ENCODE results near the gene PDSS2. TPM values are rescaled to one million over a fixed set of nuclear protein-coding genes. Genes with fewer than 3 reads are reported as not detected.
A peak's percentile ranks its signal among the peaks of the same experiment; 100 is the strongest.

PDSS2 gene
- total and polyA plus RNA-seq, 9 of the 15 experiments (the other 6 are each of a cell fraction or from before 2014, with no cell fraction given): 5.8 to 21.1 (median 12.0) TPM

GRCh38 chr6:107114213-107114925 is 345.0 kb downstream of the PDSS2 start (continued):
- TF ChIP-seq NONO (IDR thresholded peaks at IDR 0.05; ENCODE audit: low read depth in 2 of 2, low read length in 1 of 2): peak; percentile 34 to 85; a peak in 3 of 4 replicates
- TF ChIP-seq, protein P1, sequence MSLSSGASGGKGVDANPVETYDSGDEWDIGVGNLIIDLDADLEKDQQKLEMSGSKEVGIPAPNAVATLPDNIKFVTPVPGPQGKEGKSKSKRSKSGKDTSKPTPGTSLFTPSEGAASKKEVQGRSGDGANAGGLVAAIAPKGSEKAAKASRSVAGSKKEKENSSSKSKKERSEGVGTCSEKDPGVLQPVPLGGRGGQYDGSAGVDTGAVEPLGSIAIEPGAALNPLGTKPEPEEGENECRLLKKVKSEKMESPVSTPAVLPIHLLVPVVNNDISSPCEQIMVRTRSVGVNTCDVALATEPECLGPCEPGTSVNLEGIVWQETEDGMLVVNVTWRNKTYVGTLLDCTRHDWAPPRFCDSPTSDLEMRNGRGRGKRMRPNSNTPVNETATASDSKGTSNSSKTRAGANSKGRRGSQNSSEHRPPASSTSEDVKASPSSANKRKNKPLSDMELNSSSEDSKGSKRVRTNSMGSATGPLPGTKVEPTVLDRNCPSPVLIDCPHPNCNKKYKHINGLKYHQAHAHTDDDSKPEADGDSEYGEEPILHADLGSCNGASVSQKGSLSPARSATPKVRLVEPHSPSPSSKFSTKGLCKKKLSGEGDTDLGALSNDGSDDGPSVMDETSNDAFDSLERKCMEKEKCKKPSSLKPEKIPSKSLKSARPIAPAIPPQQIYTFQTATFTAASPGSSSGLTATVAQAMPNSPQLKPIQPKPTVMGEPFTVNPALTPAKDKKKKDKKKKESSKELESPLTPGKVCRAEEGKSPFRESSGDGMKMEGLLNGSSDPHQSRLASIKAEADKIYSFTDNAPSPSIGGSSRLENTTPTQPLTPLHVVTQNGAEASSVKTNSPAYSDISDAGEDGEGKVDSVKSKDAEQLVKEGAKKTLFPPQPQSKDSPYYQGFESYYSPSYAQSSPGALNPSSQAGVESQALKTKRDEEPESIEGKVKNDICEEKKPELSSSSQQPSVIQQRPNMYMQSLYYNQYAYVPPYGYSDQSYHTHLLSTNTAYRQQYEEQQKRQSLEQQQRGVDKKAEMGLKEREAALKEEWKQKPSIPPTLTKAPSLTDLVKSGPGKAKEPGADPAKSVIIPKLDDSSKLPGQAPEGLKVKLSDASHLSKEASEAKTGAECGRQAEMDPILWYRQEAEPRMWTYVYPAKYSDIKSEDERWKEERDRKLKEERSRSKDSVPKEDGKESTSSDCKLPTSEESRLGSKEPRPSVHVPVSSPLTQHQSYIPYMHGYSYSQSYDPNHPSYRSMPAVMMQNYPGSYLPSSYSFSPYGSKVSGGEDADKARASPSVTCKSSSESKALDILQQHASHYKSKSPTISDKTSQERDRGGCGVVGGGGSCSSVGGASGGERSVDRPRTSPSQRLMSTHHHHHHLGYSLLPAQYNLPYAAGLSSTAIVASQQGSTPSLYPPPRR (CRISPR knock-in tag; IDR thresholded peaks at IDR 0.05; ENCODE audit: borderline replicate concordance): no peak
- TF ChIP-seq ZNF140 (CRISPR knock-in tag; IDR thresholded peaks at IDR 0.05): no peak
- no peak for TF ChIP-seq SRSF7 (optimal IDR thresholded peaks at IDR 0.05; ENCODE audit: low read depth, low read length)
- TF ChIP-seq FOXK2 (conservative IDR thresholded peaks at IDR 0.05 in 1 of 2, IDR thresholded peaks at IDR 0.05 in 1 of 2; ENCODE audit: low read depth in 2 of 2): no peak
- TF ChIP-seq SMARCA4 (IDR thresholded peaks at IDR 0.05): no peak
- no peak for TF ChIP-seq ZSCAN32 (CRISPR knock-in tag; IDR thresholded peaks at IDR 0.05)
- no peak for TF ChIP-seq BRD4 (IDR thresholded peaks at IDR 0.05)
- TF ChIP-seq TOE1 (IDR thresholded peaks at IDR 0.05; ENCODE audit: borderline replicate concordance): no peak
- TF ChIP-seq TOE1 (CRISPR knock-in tag; IDR thresholded peaks at IDR 0.05; ENCODE audit: borderline replicate concordance, low read depth): no peak
- no peak for TF ChIP-seq ZBED1 (IDR thresholded peaks at IDR 0.05)
- TF ChIP-seq KHSRP (IDR thresholded peaks at IDR 0.05): no peak
- TF ChIP-seq POLR3A (IDR thresholded peaks at IDR 0.05; ENCODE audit: borderline replicate concordance, extremely low read depth, insufficient read depth, insufficient read length): no peak
- TF ChIP-seq TBP (optimal IDR thresholded peaks at IDR 0.05; ENCODE audit: low read depth, low read length): peak; percentile 72
- no peak for TF ChIP-seq HMG20B (CRISPR knock-in tag; IDR thresholded peaks at IDR 0.05)
- TF ChIP-seq NFIC (IDR thresholded peaks at IDR 0.05): no peak
- TF ChIP-seq NRF1 (conservative IDR thresholded peaks at IDR 0.05 in 1 of 2, IDR thresholded peaks at IDR 0.05 in 1 of 2): peak; percentile 48 to 50; a peak in 2 of 4 replicates
- TF ChIP-seq CXXC5 (CRISPR knock-in tag; IDR thresholded peaks at IDR 0.05): peak; percentile 89
- no peak for TF ChIP-seq ZNF316 (IDR thresholded peaks at IDR 0.05)
- TF ChIP-seq ZNF174 (CRISPR knock-in tag; IDR thresholded peaks at IDR 0.05): no peak
- no peak for TF ChIP-seq FOXJ3 (CRISPR knock-in tag; IDR thresholded peaks at IDR 0.05)
- TF ChIP-seq ESRRA (IDR thresholded peaks at IDR 0.05; ENCODE audit: borderline replicate concordance, low read depth): no peak; the same call in 1 of the 2 replicates
- no peak for TF ChIP-seq ZNF644 (tag; IDR thresholded peaks at IDR 0.05; ENCODE audit: low read depth)
- TF ChIP-seq SPI1 (IDR thresholded peaks at IDR 0.05; ENCODE audit: borderline replicate concordance, low read depth, low read length): no peak
- no peak for TF ChIP-seq ZNF780A (CRISPR knock-in tag; IDR thresholded peaks at IDR 0.05)
- 0 out of 2 replicates have a peak, but pooled peaks have one; percentile 27 for TF ChIP-seq GATAD2A (IDR thresholded peaks at IDR 0.05)
- peak; percentile 49 for TF ChIP-seq SMC3 (conservative IDR thresholded peaks at IDR 0.05; ENCODE audit: insufficient read depth, low read depth, low read length)
- TF ChIP-seq ZC3H4 (CRISPR knock-in tag; IDR thresholded peaks at IDR 0.05; ENCODE audit: borderline replicate concordance): no peak
